CD4-positive, CD25-positive, alpha-beta regulatory T cell (primary cell): Measurements from ENCODE around the gene RASAL2. TPM values are rescaled to one million over a fixed set of nuclear protein-coding genes. Genes with fewer than 3 reads are reported as not detected.
"Not testable (repeated sequence)": the region's sequence is repeated elsewhere in the genome, so short reads cannot be mapped to it uniquely, and the experiment has no call there.

Source experiments
- ATAC-seq, 2 donors: fragments of 150-1000 bp; cut with Tn5 transposase; one replicate each; pipeline ENCODE4 v1.10.0; 2021; ENCODE audit warnings: low read depth in 2 of 2, moderate number of reproducible peaks in 2 of 2, moderate library complexity in 1 of 2
- DNase-seq, 3 donors: peaks; one replicate each; pipeline versions ENCODE4 v3.0.0 to v3.0.0-alpha.2; 2012 to 2022; ENCODE audit warnings: mixed read lengths in 1 of 3
- H3K27ac ChIP-seq: one replicate; pipeline ENCODE4 v1.7.0; 2013; ENCODE audit warnings: mild to moderate bottlenecking, low read length; ENCODE audit not compliant: insufficient read depth, poor library complexity, severe bottlenecking
- H3K27me3 ChIP-seq: one replicate; pipeline ENCODE4 v1.7.0; 2013; ENCODE audit warnings: low read length; ENCODE audit not compliant: control insufficient read depth, insufficient read depth
- H3K36me3 ChIP-seq: one replicate; pipeline ENCODE4 v1.7.0; 2013; ENCODE audit warnings: mild to moderate bottlenecking, low read length, moderate library complexity; ENCODE audit not compliant: control insufficient read depth, insufficient read depth
- H3K4me1 ChIP-seq: 2 replicates; pipeline ENCODE4 v1.7.0; 2013; ENCODE audit warnings: mild to moderate bottlenecking, low read length; ENCODE audit not compliant: insufficient read depth, control insufficient read depth, poor library complexity, severe bottlenecking
- H3K4me3 ChIP-seq: one replicate; pipeline ENCODE4 v1.7.0; 2013; ENCODE audit warnings: low read depth, mild to moderate bottlenecking, low read length, moderate library complexity
- H3K9me3 ChIP-seq, 2 experiments: 1 replicate in 1 of 2; 2 replicates in 1 of 2; pipeline ENCODE4 v1.7.0; 2013; ENCODE audit warnings: low read length in 2 of 2, mild to moderate bottlenecking in 1 of 2, moderate library complexity in 1 of 2; ENCODE audit not compliant: control insufficient read depth in 2 of 2
- H3K27ac Mint-ChIP-seq, 3 donors: one replicate each; pipeline ENCODE4 v1.8.0; 2020 to 2022; ENCODE audit warnings: mild to moderate bottlenecking in 3 of 3, mixed read lengths in 3 of 3, moderate library complexity in 2 of 3
- H3K27me3 Mint-ChIP-seq: one replicate; pipeline ENCODE4 v1.8.0; 2022; ENCODE audit warnings: mild to moderate bottlenecking, mixed read lengths
- H3K36me3 Mint-ChIP-seq: one replicate; pipeline ENCODE4 v1.8.0; 2020; ENCODE audit warnings: mixed read lengths
- H3K4me1 Mint-ChIP-seq, 4 donors: one replicate each; pipeline ENCODE4 v1.8.0; 2020 to 2022; ENCODE audit warnings: mixed read lengths in 4 of 4, mild to moderate bottlenecking in 1 of 4
- H3K4me3 Mint-ChIP-seq, 4 donors: one replicate each; pipeline ENCODE4 v1.8.0; 2020 to 2022; ENCODE audit warnings: mild to moderate bottlenecking in 4 of 4, mixed read lengths in 4 of 4, moderate library complexity in 3 of 4
- H3K9me3 Mint-ChIP-seq, 7 donors: one replicate each; pipeline ENCODE4 v1.8.0; 2020 to 2022; ENCODE audit warnings: mixed read lengths in 7 of 7, mild to moderate bottlenecking in 3 of 7, moderate library complexity in 2 of 7
- polyA plus RNA-seq, 4 donors: library from polyadenylated mRNA; unstranded; fragments of 300-500 nt; fragmentation: Illumina TruSeq; gene quantifications; one replicate each; pipeline ENCODE4 v1.2.3, GENCODE V29; 2021
- total RNA-seq: library from RNA; stranded (reverse); gene quantifications from one replicate; pipeline ENCODE4 v1.2.3, GENCODE V29; 2022

Gene RASAL2
- total and polyA plus RNA-seq, 5 donors from 2014 or later: not detected

DNA sequence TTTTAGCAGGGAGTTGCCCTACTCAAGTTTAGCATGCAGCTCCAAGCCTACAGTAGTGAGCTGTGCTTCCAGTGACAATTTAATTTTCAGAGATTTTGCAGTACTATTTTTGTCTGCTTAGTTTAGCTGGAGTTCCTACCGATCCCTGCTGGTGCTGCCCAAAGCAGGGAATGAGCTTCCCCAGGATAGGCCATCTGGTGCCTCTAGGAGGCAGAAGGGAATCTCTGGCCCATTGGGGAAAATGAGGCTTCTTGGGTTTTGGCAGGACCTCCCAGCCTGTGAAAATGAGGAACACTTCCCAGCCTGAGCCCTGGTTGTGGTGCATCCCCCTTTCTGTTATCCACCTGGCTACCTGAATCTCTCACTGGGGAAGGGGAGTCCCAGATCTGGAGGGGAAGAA, 149.2 kb downstream of the RASAL2 start:
- H3K9me3 Mint-ChIP-seq: peaks cover 0 to 11% (median 3%) of the 10 kb centered on the region in 7 donors
- H3K4me3 Mint-ChIP-seq: no peak overlapping the region
- no peaks in the 10 kb centered on the region for H3K36me3 Mint-ChIP-seq
- no peaks in the 10 kb centered on the region for H3K36me3 ChIP-seq
- no peaks in the 10 kb centered on the region for H3K4me1 Mint-ChIP-seq
- H3K27ac ChIP-seq: no peak overlapping the region
- no peaks in the 10 kb centered on the region for H3K27me3 ChIP-seq
- no peak for DNase-seq
- H3K4me1 ChIP-seq: no peaks in the 10 kb centered on the region
- no peak for ATAC-seq
- no peaks in the 10 kb centered on the region for H3K9me3 ChIP-seq
- no peaks in the 10 kb centered on the region for H3K27me3 Mint-ChIP-seq
- H3K27ac Mint-ChIP-seq: no peak overlapping the region
- H3K4me3 ChIP-seq: no peak overlapping the region

DNA sequence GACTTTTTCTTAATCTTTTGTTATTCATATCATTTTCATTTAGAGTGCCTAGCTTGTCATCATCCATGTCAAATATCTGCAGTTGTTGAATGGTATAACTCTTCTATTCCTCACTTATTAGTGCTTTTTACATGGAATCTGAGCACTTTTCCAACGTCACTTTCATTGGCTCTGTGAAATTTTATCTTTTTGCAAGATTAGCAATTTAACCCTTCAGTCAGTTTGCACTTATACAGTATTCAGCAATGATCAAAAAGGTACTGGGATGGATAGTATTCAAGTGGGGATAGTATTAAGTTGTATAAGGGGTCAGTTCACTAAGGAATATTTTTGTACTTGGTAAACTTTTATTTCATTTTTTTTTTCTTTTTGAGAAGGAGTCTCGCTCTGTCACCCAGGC, 150.0 kb downstream of the RASAL2 start:
- no peak overlapping the region for H3K27ac ChIP-seq
- no peaks in the 10 kb centered on the region for H3K4me1 Mint-ChIP-seq
- H3K4me1 ChIP-seq: no peaks in the 10 kb centered on the region
- no peak overlapping the region for H3K4me3 ChIP-seq
- ATAC-seq: no peak
- H3K9me3 ChIP-seq: peaks cover 0 to under 1% of the 10 kb centered on the region in 2 experiments
- H3K27ac Mint-ChIP-seq: no peak overlapping the region
- no peaks in the 10 kb centered on the region for H3K36me3 ChIP-seq
- no peaks in the 10 kb centered on the region for H3K36me3 Mint-ChIP-seq
- no peak for DNase-seq
- no peaks in the 10 kb centered on the region for H3K27me3 ChIP-seq
- peaks cover 0 to 16% (median 4%) of the 10 kb centered on the region in 7 donors for H3K9me3 Mint-ChIP-seq
- no peak overlapping the region for H3K4me3 Mint-ChIP-seq
- no peaks in the 10 kb centered on the region for H3K27me3 Mint-ChIP-seq

DNA sequence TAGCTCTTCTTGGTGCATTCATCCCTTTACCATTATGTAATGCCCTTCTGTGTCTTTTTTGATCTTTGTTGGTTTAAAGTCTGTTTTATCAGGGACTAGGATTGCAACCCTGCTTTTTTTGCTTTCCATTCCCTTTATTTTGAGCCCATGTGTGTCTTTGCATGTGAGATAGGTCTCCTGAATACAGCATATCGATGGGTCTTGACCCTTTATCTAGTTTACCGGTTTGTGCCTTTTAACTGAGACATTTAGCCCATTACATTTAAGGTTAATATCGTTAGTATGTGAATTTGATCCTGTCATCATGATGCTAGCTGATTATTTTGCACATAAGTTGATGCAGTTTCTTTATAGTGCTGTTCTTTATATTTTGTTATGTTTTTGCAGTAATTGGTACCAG, 154.4 kb downstream of the RASAL2 start:
- not testable (repeated sequence) for H3K4me3 Mint-ChIP-seq, ATAC-seq, H3K27me3 Mint-ChIP-seq, H3K4me3 ChIP-seq, DNase-seq, H3K36me3 Mint-ChIP-seq, H3K9me3 ChIP-seq, H3K36me3 ChIP-seq, H3K4me1 Mint-ChIP-seq, H3K27ac Mint-ChIP-seq, H3K27me3 ChIP-seq, H3K27ac ChIP-seq, H3K4me1 ChIP-seq
- peaks cover 3 to 21% (median 8%) of the 10 kb centered on the region in 7 donors for H3K9me3 Mint-ChIP-seq

DNA sequence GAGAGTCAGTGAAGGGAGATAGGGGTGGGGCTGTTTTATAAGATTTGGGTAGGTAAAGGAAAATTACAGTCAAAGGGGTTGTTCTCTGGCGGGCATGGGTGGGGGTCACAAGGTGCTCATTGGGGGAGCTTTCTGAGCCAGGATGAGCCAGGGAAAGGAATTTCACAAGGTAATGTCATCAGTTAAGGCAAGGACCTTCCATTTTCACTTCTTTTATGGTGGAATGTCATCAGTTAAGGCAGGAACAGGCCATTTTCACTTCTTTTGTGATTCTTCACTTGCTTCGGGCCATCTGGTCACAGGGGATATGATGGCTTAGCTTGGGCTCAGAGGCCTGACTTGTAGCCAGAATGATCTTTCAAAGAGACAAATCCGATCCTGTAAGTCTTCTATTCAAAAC, 159.7 kb downstream of the RASAL2 start:
- H3K27ac ChIP-seq, H3K27ac Mint-ChIP-seq, H3K9me3 ChIP-seq, H3K27me3 ChIP-seq, ATAC-seq, H3K36me3 Mint-ChIP-seq, DNase-seq, H3K27me3 Mint-ChIP-seq, H3K4me3 ChIP-seq, H3K4me1 ChIP-seq, H3K36me3 ChIP-seq, H3K4me1 Mint-ChIP-seq, H3K4me3 Mint-ChIP-seq: not testable (repeated sequence)
- peaks cover 5 to 30% (median 8%) of the 10 kb centered on the region in 7 donors for H3K9me3 Mint-ChIP-seq

DNA sequence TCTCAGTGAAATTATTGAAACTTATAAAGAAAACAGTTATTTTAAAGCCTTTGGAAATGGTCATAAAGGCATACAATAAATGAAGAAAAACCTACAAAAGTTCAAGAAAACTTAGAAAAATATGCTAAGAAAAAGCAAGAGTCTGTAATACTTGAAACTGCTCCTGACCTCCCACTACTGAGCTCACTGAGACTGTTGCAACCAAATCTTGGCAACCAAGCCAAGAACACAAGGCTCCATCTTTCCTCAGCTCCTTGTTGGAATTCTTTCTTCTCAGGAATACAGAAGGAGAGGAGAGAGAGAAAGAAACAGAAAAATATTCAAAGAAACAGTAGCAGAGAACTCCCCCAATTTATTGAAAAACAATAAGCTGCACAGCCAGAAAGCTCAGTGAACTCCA, 160.5 kb downstream of the RASAL2 start:
- no peaks in the 10 kb centered on the region for H3K27me3 Mint-ChIP-seq
- DNase-seq: no peak

DNA sequence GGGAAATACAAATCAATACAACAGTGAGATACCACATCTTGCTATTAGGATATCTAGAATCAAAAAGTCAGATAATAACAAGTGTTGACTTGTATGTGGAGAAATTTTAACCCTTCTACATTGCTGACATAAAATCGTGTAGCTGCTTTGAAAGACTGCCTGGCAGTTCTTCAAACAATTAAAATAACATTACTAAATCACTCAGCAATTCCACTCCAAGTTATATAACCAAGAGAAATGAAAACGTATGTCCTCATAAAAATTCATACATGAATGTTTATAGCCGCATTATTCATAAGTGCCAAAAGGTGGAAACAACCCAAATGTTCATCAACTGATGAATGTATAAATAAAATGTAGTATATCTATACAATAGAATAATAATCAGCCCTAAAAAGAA, 164.6 kb downstream of the RASAL2 start:
- H3K4me1 Mint-ChIP-seq: no peaks in the 10 kb centered on the region
- no peaks in the 10 kb centered on the region for H3K27me3 ChIP-seq

More for the DNA sequence above, 160.5 kb downstream of the RASAL2 start:
- H3K9me3 ChIP-seq: peaks cover 0 to 6% of the 10 kb centered on the region in 2 experiments
- Mint-ChIP-seq H3K4me1 (no peaks in the 10 kb centered on the region), H3K27ac (no peak overlapping the region), H3K9me3 (peaks cover 2 to 28% (median 8%) of the 10 kb centered on the region in 7 donors), H3K36me3 (no peaks in the 10 kb centered on the region), H3K4me3 (no peak overlapping the region)
- H3K4me1 ChIP-seq: no peaks in the 10 kb centered on the region
- ATAC-seq: no peak
- no peaks in the 10 kb centered on the region for H3K27me3 ChIP-seq
- H3K27ac ChIP-seq: no peak overlapping the region
- no peaks in the 10 kb centered on the region for H3K36me3 ChIP-seq
- H3K4me3 ChIP-seq: no peak overlapping the region

DNA sequence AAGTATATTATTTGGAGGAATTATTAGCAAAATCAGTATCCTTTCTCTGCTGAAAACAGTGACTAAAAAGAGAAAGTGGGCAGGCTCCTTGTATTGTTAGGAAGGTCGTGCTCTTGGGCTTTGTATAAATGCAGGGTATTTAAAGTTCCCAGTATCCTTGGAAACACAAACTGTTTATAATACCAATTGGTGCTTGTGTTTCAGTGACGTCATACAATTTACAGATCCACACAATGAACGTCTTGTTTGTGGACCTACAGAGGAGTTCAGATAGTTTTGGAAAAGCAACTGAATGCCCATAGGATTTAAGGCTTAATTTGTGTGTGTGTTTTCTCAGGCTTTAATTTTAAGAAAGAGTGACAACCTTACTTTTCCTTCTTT, 168.2 kb downstream of the RASAL2 start:
- Histone ChIP-seq H3K4me3 (no peak overlapping the region), H3K4me1 (no peaks in the 10 kb centered on the region), H3K36me3 (no peaks in the 10 kb centered on the region), H3K27ac (no peak overlapping the region), H3K27me3 (no peaks in the 10 kb centered on the region), H3K9me3 (no peaks in the 10 kb centered on the region)
- Mint-ChIP-seq H3K36me3 (no peaks in the 10 kb centered on the region), H3K9me3 (peaks cover 0 to 8% (median 3%) of the 10 kb centered on the region in 7 donors), H3K4me3 (no peak overlapping the region), H3K4me1 (no peaks in the 10 kb centered on the region), H3K27me3 (no peaks in the 10 kb centered on the region), H3K27ac (no peak overlapping the region)
- DNase-seq (no peak), ATAC-seq (no peak)

More for the DNA sequence above, 164.6 kb downstream of the RASAL2 start:
- Histone ChIP-seq H3K27ac (no peak overlapping the region), H3K4me3 (no peak overlapping the region), H3K9me3 (peaks cover 0 to 3% of the 10 kb centered on the region in 2 experiments), H3K36me3 (no peaks in the 10 kb centered on the region), H3K4me1 (no peaks in the 10 kb centered on the region)
- ATAC-seq (no peak), DNase-seq (no peak)
- peaks cover 0 to 20% (median 5%) of the 10 kb centered on the region in 7 donors for H3K9me3 Mint-ChIP-seq
- no peak overlapping the region for H3K27ac Mint-ChIP-seq
- H3K36me3 Mint-ChIP-seq: no peaks in the 10 kb centered on the region
- no peak overlapping the region for H3K4me3 Mint-ChIP-seq
- H3K27me3 Mint-ChIP-seq: no peaks in the 10 kb centered on the region

DNA sequence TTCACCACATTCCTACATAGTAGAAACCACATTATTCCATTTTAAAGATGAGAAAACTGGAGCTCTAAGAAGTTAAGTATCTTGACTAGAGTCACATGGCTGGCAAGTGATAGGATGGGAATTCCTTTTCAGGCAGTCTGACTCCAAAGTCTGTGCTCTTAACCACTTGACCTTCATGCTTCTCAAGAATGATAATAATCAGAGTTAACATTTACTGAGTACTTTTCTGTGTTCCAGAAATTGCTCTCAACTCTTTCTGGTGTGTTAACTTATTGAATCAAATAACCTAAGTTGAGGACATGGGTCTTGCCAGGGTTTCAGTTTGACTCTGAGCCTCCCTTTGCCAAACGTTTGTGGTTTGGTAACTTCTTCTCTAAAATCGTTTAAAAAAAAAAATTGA, 169.4 kb downstream of the RASAL2 start:
- Mint-ChIP-seq H3K27me3 (peaks cover 7% of the 10 kb centered on the region), H3K4me3 (no peak overlapping the region), H3K36me3 (no peaks in the 10 kb centered on the region), H3K4me1 (no peaks in the 10 kb centered on the region), H3K9me3 (peaks cover 0 to 7% (median 4%) of the 10 kb centered on the region in 7 donors), H3K27ac (no peak overlapping the region)
- ATAC-seq (no peak), DNase-seq (no peak)
- Histone ChIP-seq H3K27me3 (no peaks in the 10 kb centered on the region), H3K9me3 (no peaks in the 10 kb centered on the region), H3K4me1 (no peaks in the 10 kb centered on the region), H3K4me3 (no peak overlapping the region), H3K27ac (no peak overlapping the region), H3K36me3 (no peaks in the 10 kb centered on the region)
